Upper lobe of left lung (tissue), 4 donors: ENCODE data around the gene C18orf54.

Experiments
- EP300 ChIP-seq, 4 donors: sonication (generic); formaldehyde crosslinking; IDR thresholded peaks; one replicate each; pipeline ENCODE4 v1.5.1; 2017; ENCODE audit warnings: antibody characterized with exemption in 4 of 4, control low read depth in 2 of 4
- POLR2A ChIP-seq, 4 donors: fragments of 450-650 bp; IDR thresholded peaks; one replicate each; pipeline ENCODE4 v1.5.1; 2016 to 2017; ENCODE audit warnings: antibody characterized with exemption in 4 of 4, mild to moderate bottlenecking in 2 of 4
- POLR2AphosphoS5 ChIP-seq, 2 donors: sonication (generic); formaldehyde crosslinking; IDR thresholded peaks; one replicate each; pipeline ENCODE4 v1.5.1; 2017; ENCODE audit warnings: antibody characterized with exemption in 2 of 2
- TF ChIP-seq, protein P1 (sequence below), 6 experiments: fragments of 450-650 bp in 4 of 6; fragments of 200-600 bp in 2 of 6; sonication (generic) in 2 of 6; IDR thresholded peaks; one replicate each; pipeline ENCODE4 v1.5.1; 2016 to 2019; ENCODE audit warnings: antibody characterized with exemption in 6 of 6

DNA sequence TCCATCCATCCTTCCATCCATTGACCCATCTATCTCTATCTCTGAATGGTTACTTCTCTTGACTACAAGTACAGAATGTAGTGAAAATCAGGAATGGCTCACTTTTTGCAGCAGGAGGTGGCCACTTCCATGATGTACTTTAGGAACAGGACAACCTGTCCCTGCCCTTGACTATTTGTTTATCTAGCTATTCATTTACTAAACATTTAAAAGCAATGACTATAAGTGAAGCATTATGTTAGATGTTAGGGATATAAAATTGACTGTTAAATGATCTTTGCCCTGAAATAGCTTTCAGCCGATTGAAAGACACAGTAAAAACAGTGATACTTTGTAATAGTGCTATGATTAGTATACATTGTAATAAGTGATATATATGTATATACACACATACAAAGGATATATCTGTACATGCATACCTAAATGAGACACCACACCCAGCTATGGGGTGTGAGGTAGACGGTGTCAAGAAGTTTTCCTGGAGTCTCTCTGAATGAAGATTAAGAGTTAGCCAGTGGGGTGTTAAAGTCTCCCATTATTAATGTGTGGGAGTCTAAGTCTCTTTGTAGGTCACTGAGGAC lies 68.5 kb downstream of the C18orf54 start:
- TF ChIP-seq, protein P1, sequence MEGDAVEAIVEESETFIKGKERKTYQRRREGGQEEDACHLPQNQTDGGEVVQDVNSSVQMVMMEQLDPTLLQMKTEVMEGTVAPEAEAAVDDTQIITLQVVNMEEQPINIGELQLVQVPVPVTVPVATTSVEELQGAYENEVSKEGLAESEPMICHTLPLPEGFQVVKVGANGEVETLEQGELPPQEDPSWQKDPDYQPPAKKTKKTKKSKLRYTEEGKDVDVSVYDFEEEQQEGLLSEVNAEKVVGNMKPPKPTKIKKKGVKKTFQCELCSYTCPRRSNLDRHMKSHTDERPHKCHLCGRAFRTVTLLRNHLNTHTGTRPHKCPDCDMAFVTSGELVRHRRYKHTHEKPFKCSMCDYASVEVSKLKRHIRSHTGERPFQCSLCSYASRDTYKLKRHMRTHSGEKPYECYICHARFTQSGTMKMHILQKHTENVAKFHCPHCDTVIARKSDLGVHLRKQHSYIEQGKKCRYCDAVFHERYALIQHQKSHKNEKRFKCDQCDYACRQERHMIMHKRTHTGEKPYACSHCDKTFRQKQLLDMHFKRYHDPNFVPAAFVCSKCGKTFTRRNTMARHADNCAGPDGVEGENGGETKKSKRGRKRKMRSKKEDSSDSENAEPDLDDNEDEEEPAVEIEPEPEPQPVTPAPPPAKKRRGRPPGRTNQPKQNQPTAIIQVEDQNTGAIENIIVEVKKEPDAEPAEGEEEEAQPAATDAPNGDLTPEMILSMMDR (IDR thresholded peaks at IDR 0.05): no peak
- TF ChIP-seq EP300 (IDR thresholded peaks at IDR 0.05) (no peak), POLR2AphosphoS5 (IDR thresholded peaks at IDR 0.05) (no peak), POLR2A (IDR thresholded peaks at IDR 0.05) (no peak)
